ENCODE measurements around the gene GRHL3. TPM values are rescaled to one million over a fixed set of nuclear protein-coding genes. Genes with fewer than 3 reads are reported as not detected.

Gene GRHL3
- total and polyA plus RNA-seq, 11 donors: 0.03 to 0.61 TPM; not detected in 9

- H3K27ac ChIP-seq: no peak overlapping the region
- no peaks in the 10 kb centered on the region for H3K9me3 ChIP-seq
- WGBS, 4 donors: 91 to 93% (median 92%) methylated on average over 8 of the region's 8 CpGs
- H3K4me3 ChIP-seq: no peak overlapping the region
- no peak for DNase-seq
- intact Hi-C loops (cut with DNase I): loop anchor here in 1 of 10 donors (10.0 kb wide), 1 partner anchor 85 kb away; no protein-coding TSS in a partner anchor
- H3K36me3 ChIP-seq: peaks cover 0 to 42% (median 3%) of the 10 kb centered on the region in 9 donors
- H3K4me1 ChIP-seq: peaks cover 0 to 12% (median 0%) of the 10 kb centered on the region in 12 donors
- TF ChIP-seq CTCF (IDR thresholded peaks at IDR 0.05) (no peak), POLR2A (IDR thresholded peaks at IDR 0.05) (no peak)
- no peaks in the 10 kb centered on the region for H3K27me3 ChIP-seq
- no peak for ATAC-seq
These were observed 60.7 kb downstream of the GRHL3 start for GRCh38 chr1:24379733-24380315.

GRCh38 chr1:24380508-24380907, 61.4 kb downstream of the GRHL3 start:
- WGBS, 4 donors: 90 to 95% (median 92%) methylated on average over 5 of the region's 5 CpGs
- ATAC-seq: no peak
- Histone ChIP-seq H3K4me3 (no peak overlapping the region), H3K27me3 (no peaks in the 10 kb centered on the region), H3K4me1 (peaks cover 0 to 18% (median 0%) of the 10 kb centered on the region in 12 donors), H3K9me3 (no peaks in the 10 kb centered on the region), H3K27ac (no peak overlapping the region), H3K36me3 (peaks cover 0 to 42% (median 3%) of the 10 kb centered on the region in 9 donors)
- intact Hi-C loops (cut with DNase I): loop anchor here in 1 of 10 donors (10.0 kb wide), 1 partner anchor 86 kb away; no protein-coding TSS in a partner anchor
- DNase-seq: no peak
- TF ChIP-seq CTCF (IDR thresholded peaks at IDR 0.05): no peak
- no peak for TF ChIP-seq POLR2A (IDR thresholded peaks at IDR 0.05)

- WGBS, 4 donors: 96 to 100% (median 98%) methylated on average over 2 of the region's 2 CpGs
- ATAC-seq (no peak), DNase-seq (no peak)
- Histone ChIP-seq H3K27me3 (no peaks in the 10 kb centered on the region), H3K9me3 (no peaks in the 10 kb centered on the region), H3K4me1 (peaks cover 0 to 18% (median 0%) of the 10 kb centered on the region in 12 donors), H3K4me3 (no peak overlapping the region), H3K27ac (no peak overlapping the region), H3K36me3 (peaks cover 0 to 42% (median 3%) of the 10 kb centered on the region in 9 donors)
- intact Hi-C loops (cut with DNase I): loop anchor here in 1 of 10 donors (10.0 kb wide), 1 partner anchor 86 kb away; no protein-coding TSS in a partner anchor
- no peak for TF ChIP-seq CTCF (IDR thresholded peaks at IDR 0.05)
- no peak for TF ChIP-seq POLR2A (IDR thresholded peaks at IDR 0.05)
These were observed 62.1 kb downstream of the GRHL3 start for GRCh38 chr1:24381256-24381655.

DNA sequence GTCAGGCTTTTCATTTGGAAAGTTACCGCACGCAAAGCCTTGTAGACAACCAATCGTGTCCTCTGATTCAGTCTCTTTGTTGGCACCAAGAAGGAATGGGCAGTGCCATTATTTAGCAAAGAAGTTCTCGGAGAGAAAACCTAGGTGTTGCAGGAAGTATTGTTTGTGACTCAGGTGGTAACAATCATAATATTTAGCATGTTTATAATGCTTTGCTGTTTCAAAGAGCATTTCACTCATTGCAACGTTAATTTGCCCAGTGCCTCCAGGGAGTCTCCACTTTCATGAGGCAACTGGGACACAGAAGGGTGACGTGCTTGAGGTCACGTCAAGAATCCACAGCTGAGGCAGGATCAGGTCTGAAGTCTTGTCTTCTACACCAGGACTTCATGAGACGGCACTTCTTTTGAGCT, 63.0 kb downstream of the GRHL3 start:
- H3K9me3 ChIP-seq: no peaks in the 10 kb centered on the region
- peaks cover 0 to 42% (median 3%) of the 10 kb centered on the region in 9 donors for H3K36me3 ChIP-seq
- H3K27me3 ChIP-seq: no peaks in the 10 kb centered on the region
- TF ChIP-seq CTCF (IDR thresholded peaks at IDR 0.05) (no peak), POLR2A (IDR thresholded peaks at IDR 0.05) (no peak)
- DNase-seq: no peak
- 89 to 97% (median 94%) methylated on average over 8 of the region's 8 CpGs for WGBS, 4 donors
- peaks cover 0 to 18% (median 0%) of the 10 kb centered on the region in 12 donors for H3K4me1 ChIP-seq
- no peak for ATAC-seq
- no peak overlapping the region for H3K27ac ChIP-seq
- no peak overlapping the region for H3K4me3 ChIP-seq
- intact Hi-C loops (cut with DNase I): loop anchor here in 1 of 10 donors (10.0 kb wide), 1 partner anchor 87 kb away; no protein-coding TSS in a partner anchor
